GM19455 (cell line): Measurements from ENCODE around the gene ARHGEF7.

ENCODE experiments used
- ATAC-seq: cut with Tn5 transposase; IDR thresholded peaks from one replicate; pipeline ENCODE4 v1.9.1; 2021; ENCODE audit not compliant: unreplicated experiment

ARHGEF7 gene

DNA sequence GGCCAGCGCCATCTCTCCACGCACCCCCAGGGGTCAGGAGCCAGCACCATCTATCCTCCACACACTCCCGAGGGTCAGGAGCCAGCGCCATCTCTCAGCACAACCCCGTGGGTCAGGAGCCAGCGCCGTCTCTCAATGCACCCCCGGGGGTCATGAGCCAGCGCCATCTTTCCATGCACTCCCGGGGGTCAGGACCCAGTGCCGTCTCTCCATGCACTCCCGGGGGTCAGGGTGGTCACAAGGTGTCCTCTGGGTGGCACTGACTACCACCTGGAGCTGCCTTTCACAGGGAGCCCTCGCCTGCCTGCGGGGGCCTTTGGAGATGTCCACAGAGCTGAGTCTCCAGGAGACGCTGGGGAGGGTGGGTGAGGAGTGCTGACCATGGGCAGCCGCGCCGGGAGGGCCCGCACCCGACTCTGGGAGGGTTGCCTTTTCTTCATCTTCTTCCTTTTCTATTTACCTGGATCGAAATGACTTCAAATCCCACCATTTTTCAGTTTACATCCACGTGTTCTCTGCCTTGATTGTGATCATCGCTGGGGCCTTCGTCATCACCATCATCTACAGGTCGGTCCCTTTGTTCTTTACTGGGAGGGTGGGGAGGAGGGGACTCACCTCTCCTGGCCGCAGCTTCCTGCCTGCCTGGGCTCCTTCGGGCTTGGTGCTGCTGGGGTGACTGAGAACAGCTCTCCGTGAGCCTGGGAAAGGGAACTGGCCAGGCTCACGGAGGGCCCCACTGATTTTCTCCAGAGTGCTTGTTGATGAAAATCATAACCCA, 224.4 kb downstream of the ARHGEF7 start:
- no peak for ATAC-seq

DNA sequence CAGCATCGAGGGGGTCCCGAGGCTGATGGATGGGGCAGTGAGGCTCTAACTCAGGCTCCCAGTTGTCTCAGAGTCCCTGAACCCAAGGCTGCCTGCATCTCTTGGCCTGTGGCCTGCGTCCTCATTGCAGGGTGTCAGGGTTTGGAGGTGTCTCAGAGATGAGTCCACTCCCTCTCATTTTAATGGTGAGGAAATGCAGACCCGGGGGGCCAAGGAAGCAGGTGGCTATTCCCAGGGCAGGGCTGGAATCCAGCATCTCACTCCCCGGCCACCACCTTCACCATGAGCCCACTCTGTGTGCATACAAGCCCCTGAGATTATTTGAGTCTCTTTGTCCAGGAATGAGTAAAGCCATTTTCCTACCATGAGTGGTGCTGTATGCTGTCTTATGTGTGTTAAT, 226.8 kb downstream of the ARHGEF7 start:
- no peak for ATAC-seq

DNA sequence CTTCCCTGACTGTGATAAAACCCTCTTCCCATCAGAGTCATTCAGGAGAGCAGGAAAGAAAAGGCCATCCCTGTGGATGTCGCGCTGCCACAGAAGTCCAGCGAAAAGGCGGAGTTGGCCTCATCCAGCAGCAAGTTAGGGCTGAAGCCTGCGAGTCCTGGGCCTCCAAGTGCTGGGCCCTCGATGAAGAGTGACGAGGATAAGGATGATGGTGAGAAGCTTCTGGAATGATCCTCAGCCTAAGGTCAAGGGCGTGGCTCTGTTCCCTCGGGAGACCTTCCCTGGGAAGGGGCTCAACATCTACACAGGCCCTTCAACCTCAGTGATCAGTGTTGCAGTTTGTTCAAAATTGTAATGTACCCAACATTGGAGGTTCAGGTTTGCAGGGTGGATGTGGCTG, 227.6 kb downstream of the ARHGEF7 start:
- ATAC-seq = no peak

DNA sequence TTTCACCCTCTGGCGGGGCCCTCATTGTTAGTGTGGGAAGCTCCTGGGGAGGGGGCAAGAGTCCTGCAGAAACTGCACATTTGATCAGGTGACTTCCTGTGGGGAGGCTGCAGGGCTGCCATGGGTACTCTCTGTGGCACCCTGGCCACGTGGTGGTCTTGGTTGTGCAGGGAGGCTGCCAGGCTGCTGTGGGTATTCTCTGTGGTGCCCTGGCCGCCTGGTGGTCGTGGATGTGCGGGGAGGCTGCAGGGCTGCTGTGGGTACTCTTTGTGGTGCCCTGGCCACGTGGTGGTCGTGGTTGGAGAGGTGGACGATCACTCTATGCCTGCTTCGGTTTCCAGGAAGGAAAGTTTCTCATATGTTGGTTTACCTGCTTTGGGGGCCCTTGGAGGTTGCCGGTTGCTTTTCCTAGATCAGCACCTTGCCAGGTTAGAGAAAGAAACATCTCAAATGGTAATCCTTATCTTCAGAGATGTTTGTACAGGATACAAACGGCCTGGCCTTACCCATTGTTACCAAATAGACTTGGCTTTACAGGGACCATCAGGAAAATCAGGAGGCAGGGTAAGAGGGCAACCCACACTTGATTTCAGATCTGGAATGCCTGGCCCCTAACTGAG, 228.2 kb downstream of the ARHGEF7 start:
- ATAC-seq = no peak

DNA sequence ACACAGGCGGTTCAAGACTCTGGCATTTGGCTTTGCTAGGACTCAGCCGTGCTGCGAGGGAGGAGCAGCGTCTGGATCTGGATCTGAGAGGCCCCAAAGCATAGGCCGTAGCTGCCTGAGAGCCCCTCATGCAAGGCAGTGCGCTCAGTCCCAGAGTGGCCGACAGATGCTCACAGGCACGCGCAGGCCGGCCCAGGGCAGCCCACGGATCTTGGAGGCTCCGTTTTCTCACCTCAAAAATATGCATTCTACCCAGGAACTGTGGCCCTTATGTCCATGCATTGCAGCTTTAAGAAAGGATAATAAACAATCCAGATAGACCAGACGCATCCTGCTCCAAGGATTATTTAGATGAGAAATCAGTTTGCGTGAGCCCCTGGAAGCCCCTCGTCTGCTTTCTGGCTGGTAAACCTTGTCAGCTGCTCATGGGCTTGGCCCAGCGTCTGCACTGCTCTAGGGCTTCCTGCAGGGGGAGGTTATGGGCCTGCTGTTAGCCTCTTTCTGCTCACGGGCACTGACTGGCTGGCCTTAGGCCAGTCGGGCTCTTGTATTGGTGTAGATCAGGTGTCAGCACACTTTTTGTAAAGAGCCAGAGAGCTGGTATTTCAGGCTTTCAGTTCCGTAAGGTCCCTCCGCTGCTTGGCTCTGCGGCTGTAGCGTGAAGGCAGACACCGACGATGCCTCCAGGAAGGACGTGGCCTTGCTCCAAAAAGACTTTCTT, 229.5 kb downstream of the ARHGEF7 start:
- ATAC-seq = no peak

DNA sequence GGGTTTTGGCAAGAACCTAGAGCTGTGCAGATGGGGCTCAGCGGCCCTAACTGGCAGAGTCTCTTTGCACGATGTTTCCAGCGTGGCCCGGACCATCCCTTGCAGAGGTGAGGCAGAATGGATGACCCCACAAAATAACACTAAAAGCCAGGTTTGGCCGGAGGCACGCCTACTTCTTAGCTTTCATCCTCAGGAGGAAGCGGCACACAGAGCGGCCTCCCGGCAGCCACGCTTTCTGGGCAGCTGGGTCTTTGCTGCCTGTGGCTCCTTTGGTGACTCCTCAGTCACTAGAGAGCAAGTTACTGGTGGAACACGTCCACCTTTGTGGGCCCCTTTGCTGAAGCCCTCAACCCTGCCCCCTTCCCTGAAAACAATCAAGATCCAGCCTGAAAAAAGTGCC, 230.6 kb downstream of the ARHGEF7 start:
- no peak for ATAC-seq

DNA sequence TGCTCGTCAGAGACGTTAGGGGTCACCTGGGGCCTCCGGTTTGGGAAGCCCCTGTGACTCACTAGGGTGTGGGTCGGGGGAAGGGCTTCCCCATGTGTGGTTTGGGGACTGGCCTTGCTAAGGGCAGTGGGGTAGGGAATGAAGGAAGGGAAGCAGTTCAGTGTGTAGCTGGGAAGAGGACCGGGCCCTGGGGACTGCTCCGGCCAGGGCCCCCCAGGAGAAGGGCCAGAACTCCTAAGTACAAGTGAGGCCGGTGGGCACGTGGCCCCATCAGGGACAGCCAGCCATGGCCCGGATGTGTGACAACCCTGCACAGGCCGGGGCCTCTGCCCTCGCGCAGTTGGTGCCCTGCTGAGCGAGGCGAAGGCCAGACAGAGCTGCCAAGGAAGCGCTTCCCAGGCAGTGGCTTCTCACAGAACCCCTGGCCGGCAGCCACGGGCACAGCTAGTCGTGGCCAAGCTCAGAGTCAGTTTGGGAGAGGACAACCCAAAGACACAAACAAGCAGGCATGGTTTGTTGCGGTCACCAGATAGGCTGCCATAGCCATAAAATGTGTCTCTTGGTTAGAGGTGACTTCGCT, 231.1 kb downstream of the ARHGEF7 start:
- ATAC-seq = no peak

DNA sequence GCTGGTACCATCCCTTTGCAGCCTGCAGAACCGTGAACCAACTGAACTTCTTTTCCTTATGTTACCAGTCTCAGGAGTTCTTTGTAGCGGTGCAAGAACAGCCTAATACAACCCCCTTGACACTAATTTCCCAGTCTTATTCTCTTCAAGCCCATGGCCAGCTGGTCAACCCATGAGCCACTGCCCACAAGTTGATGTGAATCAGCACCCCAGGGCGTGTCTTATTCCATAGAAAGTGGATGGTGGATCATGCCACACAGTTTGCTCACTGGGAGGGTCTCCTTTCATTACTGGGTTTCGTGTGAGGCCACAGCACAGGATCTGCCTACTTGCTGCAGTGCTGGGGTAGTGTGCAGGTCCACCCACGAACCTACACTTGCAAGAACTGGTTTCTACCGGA, 232.3 kb downstream of the ARHGEF7 start:
- ATAC-seq = no peak

DNA sequence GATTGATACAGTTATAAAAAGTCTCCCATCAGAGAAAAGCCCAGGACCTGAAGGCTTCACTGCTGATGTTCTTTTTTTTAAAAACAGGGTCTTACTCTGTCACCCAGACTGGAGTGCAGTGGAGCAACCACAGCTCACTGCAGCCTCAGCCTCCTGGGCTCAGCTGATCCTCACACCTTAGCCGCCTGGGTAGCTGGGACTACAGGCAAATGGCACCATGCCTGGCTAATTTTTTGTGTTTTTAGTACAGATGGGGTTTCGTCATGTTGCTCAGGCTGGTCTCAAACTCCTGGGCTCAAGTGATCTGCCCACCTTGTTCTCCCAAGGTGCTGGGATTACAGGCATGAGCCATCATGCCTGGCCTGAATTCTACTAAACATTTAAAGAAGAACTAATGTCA, 238.4 kb downstream of the ARHGEF7 start:
- no peak for ATAC-seq

DNA sequence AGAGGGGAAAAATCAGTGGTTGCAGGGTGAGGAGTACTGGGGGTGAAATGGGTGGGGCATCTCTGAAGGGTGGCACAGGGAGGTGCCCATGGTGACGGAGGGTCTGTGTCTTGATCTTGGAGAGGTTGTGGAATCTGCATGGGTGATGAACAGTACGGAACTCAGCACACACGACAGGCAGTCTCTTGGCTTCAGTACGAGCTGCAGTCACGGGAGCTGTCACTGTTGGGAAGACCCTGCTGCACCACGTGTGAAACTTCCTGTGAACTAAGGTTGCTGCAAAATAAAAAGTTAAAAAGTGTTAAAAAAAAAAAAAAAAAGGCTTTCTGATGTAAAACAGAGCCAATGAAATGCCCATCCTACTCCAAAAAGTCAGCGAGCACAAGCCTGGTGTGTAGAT, 239.7 kb downstream of the ARHGEF7 start:
- ATAC-seq = no peak
